Hepatocyte (in vitro differentiated cells): ENCODE data around the gene NTNG1. TPM values are rescaled to one million over a fixed set of nuclear protein-coding genes. Genes with fewer than 3 reads are reported as not detected.

Source experiments
- DNase-seq: peaks from one replicate; pipeline ENCODE4 v3.0.0-alpha.2; 2016; ENCODE audit warnings: low spot score
- H2AFZ ChIP-seq: fragments of 200-600 bp; sonication (generic); 2 replicates; pipeline ENCODE4 v1.6.0; 2016; ENCODE audit warnings: antibody characterized with exemption, mild to moderate bottlenecking
- H3K27ac ChIP-seq: fragments of 200-600 bp; sonication (generic); 2 replicates; pipeline ENCODE4 v1.5.1; 2016; ENCODE audit warnings: mild to moderate bottlenecking
- H3K27me3 ChIP-seq: fragments of 200-600 bp; sonication (generic); 2 replicates; pipeline ENCODE4 v1.6.1; 2016
- H3K36me3 ChIP-seq: fragments of 200-600 bp; sonication (generic); replicated peaks from 2 replicates; pipeline ENCODE4 v1.5.1; 2016; ENCODE audit warnings: low read depth; ENCODE audit not compliant: insufficient read depth
- H3K4me1 ChIP-seq: fragments of 200-600 bp; sonication (generic); 2 replicates; pipeline ENCODE4 v1.5.1; 2016; ENCODE audit warnings: mild to moderate bottlenecking, moderate library complexity; ENCODE audit not compliant: insufficient read depth
- H3K4me2 ChIP-seq: fragments of 200-600 bp; sonication (generic); 2 replicates; pipeline ENCODE4 v1.6.0; 2016
- H3K4me3 ChIP-seq: fragments of 200-600 bp; sonication (generic); 2 replicates; pipeline ENCODE4 v1.5.1; 2016; ENCODE audit warnings: mild to moderate bottlenecking
- H3K79me2 ChIP-seq: fragments of 200-600 bp; sonication (generic); 2 replicates; pipeline ENCODE4 v1.6.0; 2017; ENCODE audit warnings: mild to moderate bottlenecking
- H3K9me2 ChIP-seq: fragments of 200-600 bp; sonication (generic); replicated peaks from 2 replicates; pipeline ENCODE4 v1.6.0; 2017; ENCODE audit warnings: mild to moderate bottlenecking; ENCODE audit not compliant: insufficient read depth
- H3K9me3 ChIP-seq: fragments of 200-600 bp; sonication (generic); 2 replicates; pipeline ENCODE4 v1.5.1; 2016; ENCODE audit warnings: low read depth, mild to moderate bottlenecking
- H4K20me1 ChIP-seq: fragments of 200-600 bp; sonication (generic); 2 replicates; pipeline ENCODE4 v1.6.0; 2016; ENCODE audit warnings: mild to moderate bottlenecking; ENCODE audit not compliant: insufficient read depth, poor library complexity, severe bottlenecking
- EZH2 ChIP-seq: fragments of 200-600 bp; sonication (generic); IDR thresholded peaks from 2 replicates; pipeline ENCODE4 v1.6.1; 2016; ENCODE audit warnings: antibody characterized with exemption, mild to moderate bottlenecking, borderline replicate concordance
- EZH2phosphoT487 ChIP-seq: fragments of 200-600 bp; sonication (generic); IDR thresholded peaks from one replicate; pipeline ENCODE4 v1.6.1; 2018; ENCODE audit warnings: antibody characterized with exemption, mild to moderate bottlenecking, low read depth, moderate library complexity; ENCODE audit not compliant: unreplicated experiment, severe bottlenecking
- WGBS: methylation state at CpG from one replicate; pipeline ENCODE4 v1.1.6; 2016; ENCODE audit warnings: low lambda C conversion rate; ENCODE audit errors: missing lambda C conversion rate; 5-methylcytosine and 5-hydroxymethylcytosine counted together
- polyA plus RNA-seq: library from polyadenylated mRNA; unstranded; fragments of >200 nt; fragmentation: Nextera tagmentation; extraction: Ambion mirVana; gene quantifications from 2 replicates; pipeline ENCODE4 v1.2.1, GENCODE V29; 2016
- total RNA-seq: library from RNA; depleted of rRNA; stranded (reverse); fragments of >200 nt; gene quantifications from 2 replicates; pipeline ENCODE4 v1.2.3, GENCODE V29; 2014
- TF ChIP-seq, protein P1 (sequence below): fragments of 200-600 bp; sonication (generic); IDR thresholded peaks from 2 replicates; pipeline ENCODE4 v1.5.1; 2016; ENCODE audit warnings: antibody characterized with exemption, mild to moderate bottlenecking; ENCODE audit not compliant: poor library complexity

The NTNG1 gene
- total and polyA plus RNA-seq, 2 experiments from 2014 or later: 1.4 to 3.9 TPM

DNA sequence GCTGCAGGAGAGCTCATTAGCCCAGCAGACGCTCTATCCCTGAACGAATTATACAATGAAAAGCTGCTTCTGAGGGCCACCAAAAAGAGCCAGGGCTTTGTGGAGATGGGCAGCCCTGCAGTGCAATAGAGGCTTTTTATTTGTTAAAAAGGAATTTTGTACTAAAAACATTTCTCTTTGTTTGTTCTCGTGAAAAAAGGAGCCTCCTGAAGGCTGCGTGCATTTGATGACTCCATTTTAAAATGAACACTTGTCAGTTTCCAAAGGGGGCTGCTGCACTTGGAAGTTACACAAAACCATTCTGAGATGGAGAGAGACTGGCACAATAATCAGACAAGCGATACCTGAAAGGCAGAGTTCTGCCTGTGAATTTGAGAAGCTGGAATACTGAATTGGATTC is 202.8 kb downstream of the NTNG1 start:
- H3K36me3 ChIP-seq: no peaks in the 10 kb centered on the region
- no peak overlapping the region for H3K27ac ChIP-seq
- DNase-seq: no peak
- no peaks in the 10 kb centered on the region for H3K9me2 ChIP-seq
- no peaks in the 10 kb centered on the region for H3K27me3 ChIP-seq
- 94% methylated on average over 5 of the region's 5 CpGs for WGBS
- H4K20me1 ChIP-seq: no peaks in the 10 kb centered on the region
- H2AFZ ChIP-seq: no peak overlapping the region
- H3K4me1 ChIP-seq: no peaks in the 10 kb centered on the region
- TF ChIP-seq, protein P1, sequence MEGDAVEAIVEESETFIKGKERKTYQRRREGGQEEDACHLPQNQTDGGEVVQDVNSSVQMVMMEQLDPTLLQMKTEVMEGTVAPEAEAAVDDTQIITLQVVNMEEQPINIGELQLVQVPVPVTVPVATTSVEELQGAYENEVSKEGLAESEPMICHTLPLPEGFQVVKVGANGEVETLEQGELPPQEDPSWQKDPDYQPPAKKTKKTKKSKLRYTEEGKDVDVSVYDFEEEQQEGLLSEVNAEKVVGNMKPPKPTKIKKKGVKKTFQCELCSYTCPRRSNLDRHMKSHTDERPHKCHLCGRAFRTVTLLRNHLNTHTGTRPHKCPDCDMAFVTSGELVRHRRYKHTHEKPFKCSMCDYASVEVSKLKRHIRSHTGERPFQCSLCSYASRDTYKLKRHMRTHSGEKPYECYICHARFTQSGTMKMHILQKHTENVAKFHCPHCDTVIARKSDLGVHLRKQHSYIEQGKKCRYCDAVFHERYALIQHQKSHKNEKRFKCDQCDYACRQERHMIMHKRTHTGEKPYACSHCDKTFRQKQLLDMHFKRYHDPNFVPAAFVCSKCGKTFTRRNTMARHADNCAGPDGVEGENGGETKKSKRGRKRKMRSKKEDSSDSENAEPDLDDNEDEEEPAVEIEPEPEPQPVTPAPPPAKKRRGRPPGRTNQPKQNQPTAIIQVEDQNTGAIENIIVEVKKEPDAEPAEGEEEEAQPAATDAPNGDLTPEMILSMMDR: no peak
- TF ChIP-seq EZH2: no peak
- TF ChIP-seq EZH2phosphoT487: no peak
- H3K4me3 ChIP-seq: no peak overlapping the region
- H3K79me2 ChIP-seq: no peaks in the 10 kb centered on the region
- no peak overlapping the region for H3K4me2 ChIP-seq
- no peaks in the 10 kb centered on the region for H3K9me3 ChIP-seq

DNA sequence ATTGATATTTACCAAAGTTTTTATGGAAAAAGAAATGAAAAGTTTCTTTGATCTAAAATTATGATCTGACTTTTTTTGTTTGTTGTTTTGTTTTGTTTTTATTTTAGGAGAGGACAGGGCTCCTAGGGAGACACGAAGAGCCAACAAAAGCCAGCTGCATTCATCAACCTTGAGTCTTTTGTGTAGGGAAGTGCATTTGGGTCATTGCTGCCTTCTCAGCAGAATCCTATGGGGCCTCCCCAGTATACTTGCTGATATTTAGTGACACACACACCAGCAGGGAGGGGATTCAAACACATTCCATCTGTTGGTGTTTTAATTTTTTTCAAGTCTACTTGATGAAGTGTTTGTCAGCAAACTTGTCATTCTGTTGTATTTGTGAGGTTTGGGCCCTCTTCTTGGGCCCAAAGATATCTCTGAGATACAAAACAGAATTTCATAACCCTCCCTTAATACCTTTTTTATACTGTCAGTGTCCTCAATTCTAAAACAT is 203.5 kb downstream of the NTNG1 start:
- no peaks in the 10 kb centered on the region for H4K20me1 ChIP-seq
- no peak overlapping the region for H3K27ac ChIP-seq
- TF ChIP-seq EZH2phosphoT487 (no peak), EZH2 (no peak)
- TF ChIP-seq, protein P1: no peak
- H3K9me3 ChIP-seq: no peaks in the 10 kb centered on the region
- H3K4me3 ChIP-seq: no peak overlapping the region
- no peaks in the 10 kb centered on the region for H3K79me2 ChIP-seq
- no peak overlapping the region for H2AFZ ChIP-seq
- no peaks in the 10 kb centered on the region for H3K27me3 ChIP-seq
- WGBS: 58% methylated on average over 1 of the region's 1 CpG
- no peak overlapping the region for H3K4me2 ChIP-seq
- H3K36me3 ChIP-seq: no peaks in the 10 kb centered on the region
- H3K4me1 ChIP-seq: no peaks in the 10 kb centered on the region
- no peak for DNase-seq
- H3K9me2 ChIP-seq: no peaks in the 10 kb centered on the region

DNA sequence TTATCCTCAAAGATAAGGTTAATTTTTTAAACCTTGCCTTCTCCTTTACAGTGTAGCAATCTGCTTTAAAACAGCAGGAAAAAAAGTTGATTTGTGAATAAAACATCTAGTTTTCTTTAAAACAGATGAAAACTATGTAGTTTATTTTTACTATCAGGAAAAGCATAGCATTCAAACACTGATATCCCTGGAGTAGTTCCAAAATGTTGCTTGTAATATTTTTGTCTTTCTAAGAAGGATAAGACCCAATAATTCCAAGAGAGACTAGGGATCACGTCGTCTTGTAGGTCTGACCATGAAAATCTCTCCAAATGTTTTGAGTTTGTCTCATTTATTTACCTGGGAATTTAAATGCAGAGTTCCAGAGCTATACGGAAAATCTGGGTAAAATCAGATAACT is 204.0 kb downstream of the NTNG1 start:
- no peak overlapping the region for H3K4me2 ChIP-seq
- no peak overlapping the region for H3K27ac ChIP-seq
- WGBS: 54% methylated on average over 3 of the region's 3 CpGs
- H3K79me2 ChIP-seq: no peaks in the 10 kb centered on the region
- no peaks in the 10 kb centered on the region for H3K36me3 ChIP-seq
- H3K4me1 ChIP-seq: no peaks in the 10 kb centered on the region
- no peaks in the 10 kb centered on the region for H4K20me1 ChIP-seq
- DNase-seq: no peak
- H3K27me3 ChIP-seq: no peaks in the 10 kb centered on the region
- TF ChIP-seq EZH2phosphoT487 (no peak), EZH2 (no peak)
- TF ChIP-seq, protein P1: no peak
- no peaks in the 10 kb centered on the region for H3K9me2 ChIP-seq
- no peak overlapping the region for H3K4me3 ChIP-seq
- no peaks in the 10 kb centered on the region for H3K9me3 ChIP-seq
- H2AFZ ChIP-seq: no peak overlapping the region

DNA sequence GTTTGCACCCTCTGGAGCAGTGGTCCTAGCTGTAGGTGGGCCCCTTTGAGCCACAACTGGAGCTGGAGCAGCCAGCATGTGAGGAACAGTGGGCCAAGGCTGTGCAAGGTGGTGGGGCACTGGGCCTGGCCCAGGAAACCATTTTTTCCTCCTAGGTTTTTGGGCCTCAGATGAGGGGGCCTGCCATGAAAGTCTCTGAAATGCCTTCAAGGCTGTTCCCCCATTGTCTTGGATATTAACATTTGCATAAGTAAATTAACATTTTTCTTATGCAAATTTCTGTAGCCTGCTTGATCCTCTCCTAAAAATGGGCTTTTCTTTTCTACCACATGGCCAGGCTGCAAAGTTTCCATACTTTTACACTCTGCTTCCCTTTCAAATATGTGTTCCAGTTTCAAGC is 212.0 kb downstream of the NTNG1 start:
- DNase-seq: no peak
- no peaks in the 10 kb centered on the region for H3K79me2 ChIP-seq
- H3K4me2 ChIP-seq: no peak overlapping the region
- H2AFZ ChIP-seq: no peak overlapping the region
- H3K4me3 ChIP-seq: no peak overlapping the region
- no peaks in the 10 kb centered on the region for H3K9me2 ChIP-seq
- no peaks in the 10 kb centered on the region for H3K4me1 ChIP-seq
- H3K27me3 ChIP-seq: no peaks in the 10 kb centered on the region
- no peaks in the 10 kb centered on the region for H3K36me3 ChIP-seq
- no peaks in the 10 kb centered on the region for H4K20me1 ChIP-seq
- no peaks in the 10 kb centered on the region for H3K9me3 ChIP-seq
- TF ChIP-seq EZH2: no peak
- TF ChIP-seq, protein P1: no peak
- no peak for TF ChIP-seq EZH2phosphoT487
- no peak overlapping the region for H3K27ac ChIP-seq
